GM19372 (cell line): ENCODE measurements around the gene RALA.
"Not testable (repeated sequence)": the region's sequence is repeated elsewhere in the genome, so short reads cannot be mapped to it uniquely, and the experiment has no call there.

Experiments
- ATAC-seq: cut with Tn5 transposase; IDR thresholded peaks from one replicate; pipeline ENCODE4 v1.9.1; 2021; ENCODE audit warnings: mild to moderate bottlenecking, low read depth, moderate library complexity; ENCODE audit not compliant: unreplicated experiment

RALA gene

DNA sequence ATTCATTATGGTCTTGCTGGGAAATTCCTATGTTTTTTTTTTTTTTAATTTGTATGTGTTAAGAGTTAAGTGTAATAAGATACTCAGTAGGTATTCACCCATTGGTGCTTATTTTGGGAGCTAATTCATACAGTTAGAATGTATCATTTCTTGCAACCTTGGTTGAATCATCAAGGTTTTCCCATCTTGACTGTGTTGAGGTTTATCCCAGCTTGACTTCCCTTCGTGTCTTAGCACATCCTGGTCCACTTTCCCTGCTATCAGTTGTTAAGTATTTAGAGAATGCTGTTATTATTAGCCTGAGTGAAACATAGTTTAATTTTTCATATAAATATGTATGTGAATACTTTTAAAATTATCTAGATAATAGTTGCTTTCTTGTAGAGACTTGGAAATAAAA lies 20.8 kb downstream of the RALA start:
- no peak for ATAC-seq

DNA sequence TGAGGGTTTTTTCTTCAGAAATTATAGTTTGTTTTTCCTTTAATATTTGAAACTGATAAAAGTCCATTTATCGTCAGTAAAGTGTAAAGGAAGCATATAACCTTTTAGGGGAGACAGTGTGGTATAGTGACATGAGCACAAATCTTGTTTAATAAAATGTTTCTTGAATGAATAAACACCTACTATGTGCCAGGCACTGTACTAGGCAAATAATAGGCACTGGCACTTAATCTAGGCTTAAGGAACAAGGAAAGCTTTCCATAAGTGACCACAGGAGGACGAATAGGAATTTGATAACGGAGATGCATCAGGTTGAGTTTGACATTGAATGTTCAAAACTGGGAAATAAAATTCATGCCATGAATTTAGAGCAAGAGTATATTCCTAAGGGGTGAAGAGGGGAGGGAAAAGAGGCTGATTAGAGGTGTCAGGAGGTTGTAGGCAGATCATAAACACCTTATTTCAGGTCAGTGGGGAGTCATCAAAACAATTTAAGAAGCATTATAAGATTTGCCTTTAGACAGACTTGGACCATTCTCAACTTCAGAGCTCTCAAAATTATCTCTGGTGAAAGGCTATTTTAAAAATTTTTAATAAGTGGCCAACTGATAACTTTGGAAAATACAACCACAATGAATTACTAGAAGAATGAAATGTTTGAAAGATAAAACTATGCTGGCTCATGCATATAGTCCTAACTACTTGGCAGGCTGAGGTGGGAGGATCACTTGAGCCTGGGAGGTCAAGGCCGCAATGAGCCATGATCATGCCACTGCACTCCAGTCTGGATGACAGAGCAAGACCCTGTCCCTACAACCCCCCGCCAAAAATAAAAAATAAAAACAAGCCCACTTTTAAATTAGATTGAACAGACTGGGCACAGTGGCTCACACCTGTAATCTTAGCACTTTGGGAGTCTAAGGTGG lies 22.4 kb downstream of the RALA start:
- no peak for ATAC-seq

GRCh38 chr7:39647816-39648215 lies 24.4 kb downstream of the RALA start:
- ATAC-seq: no peak

DNA sequence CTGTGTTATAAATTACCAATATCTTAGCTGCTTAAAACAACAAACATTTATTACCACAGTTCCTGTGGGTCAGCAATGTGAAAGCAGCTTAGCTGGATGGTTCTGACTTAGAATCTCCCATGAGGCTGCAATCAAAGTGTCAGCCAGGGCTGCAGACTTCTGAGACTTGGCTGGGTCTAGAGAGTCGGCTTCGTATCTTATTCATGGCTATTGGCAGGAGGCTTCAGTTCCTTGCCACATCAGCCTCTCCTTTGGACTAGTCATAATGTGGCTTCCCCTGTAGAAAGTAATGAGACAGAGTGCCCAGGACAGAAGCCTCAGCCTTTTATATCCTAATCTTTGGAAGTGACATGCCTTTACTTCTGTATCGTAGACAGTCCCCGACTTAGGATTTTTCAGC lies 27.3 kb downstream of the RALA start:
- ATAC-seq: no peak

DNA sequence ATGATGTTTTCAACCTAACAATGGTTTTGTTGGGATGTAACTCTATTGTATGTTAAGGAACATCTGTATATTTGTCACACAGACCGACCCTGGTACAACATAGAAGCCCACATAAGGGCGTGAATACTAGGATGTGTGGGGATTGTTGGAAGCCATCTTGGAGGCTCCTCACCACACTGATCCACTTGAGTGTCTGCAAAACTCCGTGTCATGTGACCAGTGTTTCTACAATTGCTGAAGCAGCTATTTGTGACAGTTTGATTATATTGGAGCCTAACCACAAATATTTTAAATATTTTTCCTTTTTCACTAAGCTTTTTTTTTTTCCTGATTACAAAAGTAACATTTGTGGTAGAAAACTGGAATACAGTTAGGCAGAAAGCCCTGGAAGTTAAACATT lies 27.9 kb downstream of the RALA start:
- no peak for ATAC-seq

DNA sequence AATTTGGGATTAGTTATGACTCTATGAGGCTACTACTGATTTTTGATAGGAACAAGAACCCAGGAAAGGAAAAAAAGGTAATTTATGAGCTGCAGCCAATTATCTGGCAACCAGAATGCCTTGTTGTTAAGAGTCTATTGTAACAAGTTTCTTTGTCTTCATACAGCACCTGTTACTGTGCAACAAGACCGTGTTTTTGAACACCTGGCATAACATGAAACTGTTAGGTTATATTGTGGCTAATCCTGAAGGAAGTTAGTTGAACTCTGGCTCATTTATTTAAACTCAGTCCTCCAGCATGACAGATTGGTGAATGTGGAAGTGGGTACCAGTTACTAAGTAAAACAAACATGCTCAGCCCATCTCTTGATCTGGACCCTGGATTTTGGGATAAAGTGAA lies 33.0 kb downstream of the RALA start:
- no peak for ATAC-seq

DNA sequence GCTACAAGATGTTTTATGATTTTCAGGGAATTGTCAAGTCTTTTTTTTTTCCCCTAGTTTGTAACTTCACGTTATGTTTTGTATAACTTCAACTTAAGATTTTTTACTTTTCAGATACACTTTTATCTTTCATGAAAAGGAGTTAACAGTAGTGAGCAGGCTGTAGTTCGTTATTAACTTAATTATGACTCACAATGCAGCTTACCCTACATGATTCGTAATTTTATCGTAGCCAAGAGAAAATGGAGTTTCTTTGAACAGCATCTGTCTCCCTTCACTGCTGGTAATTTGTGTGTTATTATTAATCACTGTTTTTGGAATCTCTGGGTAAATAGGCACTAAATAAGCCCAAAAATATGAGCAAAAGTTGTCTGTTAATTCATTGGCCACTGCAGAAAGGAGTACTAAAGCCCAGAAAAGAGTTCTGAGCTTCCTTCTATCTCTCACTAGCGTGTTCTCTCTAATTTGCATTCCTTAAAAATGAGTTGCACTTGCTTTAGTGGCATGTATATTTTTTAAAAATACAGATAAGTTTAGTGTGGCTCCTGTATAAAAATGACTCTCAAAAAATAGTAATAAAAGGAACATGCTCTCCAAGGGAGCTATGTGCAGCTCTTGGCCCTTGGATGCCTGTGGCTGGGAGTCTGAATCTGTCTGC lies 36.1 kb downstream of the RALA start:
- ATAC-seq: no peak

GRCh38 chr7:39661960-39662359 lies 38.6 kb downstream of the RALA start:
- no peak for ATAC-seq

DNA sequence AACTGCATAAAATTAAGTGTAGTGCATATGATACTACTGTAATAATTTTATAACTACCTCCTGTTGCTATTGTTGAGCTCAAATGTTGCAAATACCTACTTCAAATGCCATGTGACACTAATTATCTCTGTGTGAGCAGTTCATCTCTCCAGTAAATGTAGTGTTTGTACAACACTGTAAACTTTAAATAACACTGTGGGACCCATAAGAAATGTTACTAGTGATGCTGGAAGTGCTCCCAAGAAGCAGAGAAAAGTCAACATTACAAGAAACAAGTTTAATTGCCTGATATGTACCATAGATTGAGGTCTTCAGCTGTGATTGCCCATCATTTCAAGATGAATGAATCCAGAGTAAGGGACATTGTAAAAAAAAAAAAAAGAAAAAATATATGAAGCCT lies 39.9 kb downstream of the RALA start:
- ATAC-seq: no peak

- no peak for ATAC-seq
These were observed 40.7 kb downstream of the RALA start for GRCh38 chr7:39664057-39664456.

DNA sequence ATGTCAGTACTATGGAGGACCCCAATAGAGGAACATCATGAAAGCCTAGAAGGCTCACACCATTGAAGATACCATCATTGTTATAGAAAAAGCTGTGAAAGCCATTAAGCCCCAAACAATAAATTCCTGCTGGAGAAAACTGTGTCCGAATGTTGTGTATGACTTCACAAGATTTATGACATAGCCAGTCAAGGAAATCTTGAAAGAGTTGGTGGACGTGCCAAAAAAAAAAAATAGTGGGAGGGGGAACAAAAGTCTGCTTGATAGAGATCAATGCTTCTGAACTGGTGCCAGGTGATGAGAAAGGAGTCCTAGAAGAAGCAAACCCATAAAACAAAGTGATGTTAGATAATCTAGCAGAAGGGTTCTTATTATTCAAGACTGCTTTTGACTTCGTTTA lies 41.2 kb downstream of the RALA start:
- no peak for ATAC-seq

DNA sequence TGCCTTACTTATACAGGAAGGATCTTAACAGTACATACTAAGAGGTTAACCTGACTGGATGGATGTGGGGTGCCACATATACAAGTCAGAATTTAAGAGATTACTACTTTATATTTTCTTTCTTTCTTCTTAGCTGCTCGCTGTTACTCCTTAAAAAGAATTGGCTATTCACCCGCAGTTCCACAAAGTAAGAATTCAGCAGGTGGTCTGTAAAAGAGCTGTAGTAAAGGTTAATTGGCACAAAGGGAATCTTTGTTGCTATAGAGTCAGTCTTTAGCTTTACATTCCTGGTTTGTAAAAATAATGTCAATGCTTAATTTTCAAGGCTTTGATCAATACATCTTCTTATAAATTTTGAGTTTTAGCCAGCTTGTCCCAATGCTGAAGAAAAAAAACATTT lies 43.2 kb downstream of the RALA start:
- ATAC-seq: no peak

DNA sequence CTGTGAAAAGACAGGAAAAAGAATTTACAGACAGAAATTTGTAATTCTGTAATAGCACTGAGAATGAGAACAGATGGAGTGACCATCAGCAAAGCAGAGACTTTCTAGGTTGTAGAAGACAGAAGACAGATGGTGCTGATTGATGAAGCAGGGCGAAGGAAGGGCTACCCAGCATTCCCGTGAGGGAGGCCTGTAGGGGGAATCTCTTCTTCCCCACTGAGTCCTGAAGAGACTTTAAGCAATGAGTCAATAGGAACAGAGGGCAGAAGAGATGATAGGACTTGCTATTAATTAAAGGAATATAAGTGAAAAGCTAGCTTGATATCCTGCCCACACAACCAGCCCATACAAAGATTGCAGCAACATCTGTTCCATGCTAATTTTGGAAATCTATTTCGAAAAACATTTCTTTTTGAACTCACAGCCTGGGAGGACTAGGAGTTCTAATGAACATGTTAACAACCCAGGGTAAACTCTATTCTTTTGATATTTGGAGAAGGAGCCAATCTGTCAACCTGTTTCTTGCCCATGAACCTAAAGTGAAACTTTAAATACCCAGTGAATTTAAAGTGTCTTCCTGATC lies 44.1 kb downstream of the RALA start:
- no peak for ATAC-seq

DNA sequence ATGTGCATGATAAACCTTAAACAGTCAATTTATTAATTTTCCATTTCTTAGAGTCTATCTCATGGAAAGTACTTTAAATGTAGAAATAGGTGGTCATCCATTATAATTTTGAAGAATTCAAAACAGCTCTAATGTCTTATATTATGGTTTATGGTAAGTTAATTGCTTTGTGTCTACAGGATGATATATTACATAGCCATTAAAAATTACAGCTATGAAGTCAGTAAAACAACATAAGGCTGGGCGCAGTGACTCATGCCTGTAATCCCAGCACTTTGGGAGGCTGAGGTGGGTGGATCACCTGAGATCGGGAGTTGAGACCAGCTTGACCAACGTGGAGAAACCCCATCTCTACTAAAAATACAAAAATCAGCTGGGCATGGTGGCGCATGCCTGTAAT lies 44.9 kb downstream of the RALA start:
- ATAC-seq: not testable (repeated sequence)

- no peak for ATAC-seq
These were observed 46.7 kb downstream of the RALA start for GRCh38 chr7:39670052-39670451.

DNA sequence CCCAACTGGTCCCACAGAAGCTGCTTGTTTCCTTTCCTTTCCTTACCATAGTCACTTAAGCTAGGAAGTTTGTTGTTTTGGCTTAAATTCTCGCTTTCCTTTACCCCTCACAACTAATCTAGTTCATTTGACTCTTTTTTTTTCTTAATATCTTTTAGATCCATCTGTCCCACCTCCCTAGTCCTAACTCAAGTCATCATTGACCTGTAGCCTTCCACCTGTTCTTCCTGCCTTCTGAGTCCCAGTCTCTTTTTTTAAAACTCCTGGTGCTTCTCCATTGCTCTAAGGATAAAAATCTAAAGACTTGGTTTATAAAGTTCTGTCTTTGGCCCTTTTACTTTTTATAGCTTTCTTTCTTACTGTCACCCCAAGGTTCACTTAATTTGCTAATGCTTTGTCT lies 47.6 kb downstream of the RALA start:
- ATAC-seq: no peak

GRCh38 chr7:39672176-39672575 lies 48.8 kb downstream of the RALA start:
- ATAC-seq: no peak

DNA sequence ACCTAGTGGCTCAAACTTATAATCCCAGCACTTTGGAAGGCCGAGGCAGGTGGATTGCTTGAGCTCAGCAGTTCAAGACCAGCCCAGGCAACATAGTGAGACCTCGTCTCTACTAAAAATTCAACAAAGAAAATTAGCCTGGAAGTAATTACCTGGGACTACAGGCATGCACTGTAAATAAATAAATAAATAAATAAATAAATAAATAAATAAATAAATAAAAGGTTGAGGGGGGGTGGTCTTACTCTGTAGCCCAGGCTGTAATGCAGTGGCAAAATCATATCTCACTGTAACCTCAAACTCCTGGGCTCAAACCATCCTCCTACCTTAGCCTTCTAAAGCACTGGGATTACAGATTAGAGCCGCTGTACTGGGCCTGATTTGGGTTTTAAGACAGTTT lies 50.5 kb downstream of the RALA start:
- no peak for ATAC-seq

GRCh38 chr7:39674406-39674805 lies 51.0 kb downstream of the RALA start:
- ATAC-seq: no peak

DNA sequence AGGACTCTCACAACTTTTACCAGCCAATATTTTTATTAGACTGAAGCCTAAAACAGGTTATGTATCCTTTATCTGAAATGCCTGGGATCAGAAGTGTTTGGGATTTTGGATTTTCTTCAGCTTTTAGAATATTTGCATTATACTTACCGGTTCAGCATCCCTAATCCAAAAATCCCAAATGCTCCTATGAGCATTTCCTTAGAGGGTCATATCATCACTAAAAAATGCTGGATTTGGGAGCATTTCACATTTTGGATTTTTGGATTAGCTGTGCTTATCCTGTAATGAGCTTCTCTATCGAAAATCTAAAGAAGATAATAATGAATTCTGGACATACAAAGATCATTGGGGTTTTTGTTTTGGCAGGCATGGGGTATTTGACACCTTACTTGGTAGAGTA lies 53.0 kb downstream of the RALA start:
- ATAC-seq: no peak

DNA sequence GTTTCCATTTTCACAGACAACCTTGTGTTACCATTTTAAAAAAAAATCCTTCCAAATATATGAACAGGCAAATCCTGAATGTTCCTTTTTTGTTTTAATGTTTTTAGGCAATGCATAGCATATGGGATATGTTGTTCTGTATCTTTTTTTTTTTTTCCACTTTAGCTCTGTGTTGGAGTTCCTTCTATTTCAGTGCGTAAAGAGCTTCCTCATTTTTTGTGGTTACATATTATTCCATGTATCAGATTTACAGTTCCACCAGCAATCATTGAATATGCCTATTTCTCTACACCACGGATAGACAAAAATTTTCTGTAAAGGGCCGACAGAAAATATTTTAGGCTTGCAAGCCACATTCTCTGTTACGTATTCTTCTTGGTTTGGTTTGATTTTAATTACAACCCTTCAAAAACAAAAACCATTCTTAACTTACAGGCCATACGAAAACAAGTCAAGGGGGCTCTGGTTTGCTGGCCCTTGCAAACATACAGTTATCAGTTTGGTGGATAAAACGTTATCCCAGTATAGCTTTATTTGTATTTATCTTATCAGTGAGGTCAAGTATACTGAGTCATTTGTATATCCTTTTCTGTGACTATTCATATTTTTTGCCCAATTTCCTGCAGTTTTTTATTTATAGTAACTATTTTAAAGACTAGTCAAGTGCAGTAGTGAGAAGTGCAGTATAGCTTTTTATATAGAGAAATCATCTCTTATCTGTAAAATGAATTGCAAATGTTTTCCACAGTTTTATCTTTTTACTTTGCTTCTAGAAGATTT lies 55.7 kb downstream of the RALA start:
- no peak for ATAC-seq
